Fibroblast of lung (primary cell): ENCODE measurements around the gene AP4S1. TPM values are rescaled to one million over a fixed set of nuclear protein-coding genes. Genes with fewer than 3 reads are reported as not detected.

Experiments
- DNase-seq, 2 donors: peaks; one replicate each; pipeline versions ENCODE4 v3.0.0 to v3.0.0-alpha.2; 2010; ENCODE audit warnings: low read depth in 2 of 2
- H2AFZ ChIP-seq: 2 replicates; pipeline ENCODE4 v1.5.1; 2012; ENCODE audit warnings: low read length, control low read depth, inconsistent platforms
- H3K27ac ChIP-seq: 2 replicates; pipeline ENCODE4 v1.5.1; 2011; ENCODE audit warnings: low read length, control low read depth; ENCODE audit not compliant: insufficient read depth
- H3K27me3 ChIP-seq: 2 replicates; pipeline ENCODE4 v1.5.1; 2011; ENCODE audit warnings: mild to moderate bottlenecking, low read length; ENCODE audit not compliant: control insufficient read depth, insufficient read depth
- H3K36me3 ChIP-seq: 2 replicates; pipeline ENCODE4 v1.5.1; 2011; ENCODE audit warnings: low read length; ENCODE audit not compliant: control insufficient read depth, insufficient read depth
- H3K4me1 ChIP-seq: 2 replicates; pipeline ENCODE4 v1.5.1; 2011; ENCODE audit warnings: low read length; ENCODE audit not compliant: control insufficient read depth, insufficient read depth; ENCODE audit errors: extremely low read depth
- H3K4me2 ChIP-seq: 2 replicates; pipeline ENCODE4 v1.5.1; 2011; ENCODE audit warnings: low read length, control low read depth; ENCODE audit not compliant: insufficient read depth; ENCODE audit errors: extremely low read depth
- H3K4me3 ChIP-seq, 4 experiments: fragments of 200-600 bp in 1 of 4; sonication (generic) in 1 of 4; replicated peaks in 1 of 4; 2 replicates each; pipeline ENCODE4 v1.5.1; 2011 to 2016; ENCODE audit warnings: low read length in 4 of 4, low read depth in 3 of 4, mild to moderate bottlenecking in 3 of 4, control low read depth in 2 of 4, inconsistent platforms in 1 of 4, mixed read lengths in 1 of 4; ENCODE audit not compliant: insufficient read depth in 1 of 4; ENCODE audit errors: control extremely low read depth in 1 of 4
- H3K79me2 ChIP-seq: 2 replicates; pipeline ENCODE4 v1.5.1; 2012; ENCODE audit warnings: mild to moderate bottlenecking, low read length, inconsistent platforms; ENCODE audit not compliant: control insufficient read depth, insufficient read depth
- H3K9ac ChIP-seq: 2 replicates; pipeline ENCODE4 v1.5.1; 2011; ENCODE audit warnings: mild to moderate bottlenecking, low read length, control low read depth; ENCODE audit not compliant: insufficient read depth
- H3K9me3 ChIP-seq: 2 replicates; pipeline ENCODE4 v1.5.1; 2012; ENCODE audit warnings: low read depth, low read length; ENCODE audit not compliant: control insufficient read depth, insufficient read depth
- H4K20me1 ChIP-seq: 2 replicates; pipeline ENCODE4 v1.5.1; 2011; ENCODE audit warnings: low read length; ENCODE audit not compliant: control insufficient read depth, insufficient read depth; ENCODE audit errors: extremely low read depth
- EZH2 ChIP-seq: IDR thresholded peaks from 2 replicates; pipeline ENCODE4 v1.5.1; 2012; ENCODE audit warnings: low read length, control low read depth, mild to moderate bottlenecking; ENCODE audit errors: missing control alignments
- polyA plus RNA-seq, 2 donors: library from polyadenylated mRNA; depleted of rRNA in 1 of 2; stranded (reverse) in 1 of 2; unstranded in 1 of 2; fragments of >200 nt; gene quantifications; 2 replicates each; pipeline ENCODE4 v1.2.1, GENCODE V29; 2011 to 2012; ENCODE audit warnings: missing spikeins in 1 of 2
- total RNA-seq: library from RNA; depleted of rRNA; stranded (reverse); fragments of >200 nt; gene quantifications from 2 replicates; pipeline ENCODE4 v1.2.1, GENCODE V29; 2014
- TF ChIP-seq, protein P1 (sequence below), 2 donors: IDR thresholded peaks in 1 of 2; conservative IDR thresholded peaks in 1 of 2; 1 replicate in 1 of 2; 2 replicates in 1 of 2; pipeline ENCODE4 v1.5.1; 2011 to 2012; ENCODE audit warnings: low read length in 2 of 2, control low read depth in 1 of 2, inconsistent platforms in 1 of 2, low read depth in 1 of 2, mild to moderate bottlenecking in 1 of 2

The AP4S1 gene
- total and polyA plus RNA-seq, 2 donors (not counting 1 experiment from before 2014, with no cell fraction given) = 5.6 to 7.1 TPM

DNA sequence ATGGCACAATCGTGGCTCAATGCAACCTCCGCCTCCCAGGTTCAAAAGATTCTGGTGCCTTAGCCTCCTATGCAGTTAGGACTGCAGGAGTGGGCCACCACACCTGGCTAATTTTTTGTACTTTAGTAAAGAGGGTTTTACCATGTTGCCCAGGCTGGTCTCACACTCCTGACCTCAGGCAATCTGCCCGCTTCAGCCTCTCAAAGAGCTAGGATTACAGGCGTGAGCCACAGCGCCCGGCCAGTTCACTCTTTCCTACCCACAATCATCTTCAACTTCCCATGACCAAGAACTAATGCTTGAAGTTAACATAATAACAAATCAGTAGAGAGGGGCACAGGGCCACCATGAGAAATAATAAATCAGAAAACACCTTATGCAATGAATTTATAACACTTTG, 99.8 kb downstream of the AP4S1 start:
- Histone ChIP-seq H3K4me1 (no peaks in the 10 kb centered on the region), H3K27me3 (no peaks in the 10 kb centered on the region), H3K4me3 (no peak overlapping the region), H3K36me3 (peaks cover 19% of the 10 kb centered on the region), H4K20me1 (no peaks in the 10 kb centered on the region), H2AFZ (no peak overlapping the region), H3K4me2 (no peak overlapping the region), H3K9ac (no peak overlapping the region), H3K79me2 (no peaks in the 10 kb centered on the region), H3K27ac (no peak overlapping the region), H3K9me3 (no peaks in the 10 kb centered on the region)
- no peak for DNase-seq
- TF ChIP-seq EZH2 = no peak
- TF ChIP-seq, protein P1, sequence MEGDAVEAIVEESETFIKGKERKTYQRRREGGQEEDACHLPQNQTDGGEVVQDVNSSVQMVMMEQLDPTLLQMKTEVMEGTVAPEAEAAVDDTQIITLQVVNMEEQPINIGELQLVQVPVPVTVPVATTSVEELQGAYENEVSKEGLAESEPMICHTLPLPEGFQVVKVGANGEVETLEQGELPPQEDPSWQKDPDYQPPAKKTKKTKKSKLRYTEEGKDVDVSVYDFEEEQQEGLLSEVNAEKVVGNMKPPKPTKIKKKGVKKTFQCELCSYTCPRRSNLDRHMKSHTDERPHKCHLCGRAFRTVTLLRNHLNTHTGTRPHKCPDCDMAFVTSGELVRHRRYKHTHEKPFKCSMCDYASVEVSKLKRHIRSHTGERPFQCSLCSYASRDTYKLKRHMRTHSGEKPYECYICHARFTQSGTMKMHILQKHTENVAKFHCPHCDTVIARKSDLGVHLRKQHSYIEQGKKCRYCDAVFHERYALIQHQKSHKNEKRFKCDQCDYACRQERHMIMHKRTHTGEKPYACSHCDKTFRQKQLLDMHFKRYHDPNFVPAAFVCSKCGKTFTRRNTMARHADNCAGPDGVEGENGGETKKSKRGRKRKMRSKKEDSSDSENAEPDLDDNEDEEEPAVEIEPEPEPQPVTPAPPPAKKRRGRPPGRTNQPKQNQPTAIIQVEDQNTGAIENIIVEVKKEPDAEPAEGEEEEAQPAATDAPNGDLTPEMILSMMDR (conservative IDR thresholded peaks at IDR 0.05 in 1 of 2, IDR thresholded peaks at IDR 0.05 in 1 of 2; ENCODE audit: low read depth in 1 of 2, low read length in 2 of 2) = no peak

DNA sequence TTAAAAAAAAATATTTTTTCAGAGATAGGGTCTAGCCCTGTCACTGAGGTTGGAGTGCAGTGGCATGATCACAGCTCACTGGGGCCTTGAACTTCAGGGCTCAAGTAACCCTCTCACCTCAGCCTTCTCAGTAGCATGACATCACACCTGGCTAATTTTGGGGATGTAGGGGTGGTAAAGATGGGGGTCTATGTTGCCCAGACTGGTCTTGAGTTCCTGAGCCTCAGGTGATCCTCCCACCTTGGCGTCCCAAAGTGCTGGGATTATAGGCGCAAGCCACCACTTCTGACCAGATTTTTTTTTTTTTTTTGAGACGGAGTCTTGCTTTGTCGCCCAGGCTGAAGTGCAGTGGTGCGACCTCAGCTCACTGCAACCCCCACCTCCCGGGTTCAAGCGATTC, 101.2 kb downstream of the AP4S1 start:
- no peak for DNase-seq
- Histone ChIP-seq H3K9ac (no peak overlapping the region), H3K27me3 (no peaks in the 10 kb centered on the region), H3K4me2 (no peak overlapping the region), H4K20me1 (no peaks in the 10 kb centered on the region), H3K4me1 (no peaks in the 10 kb centered on the region), H2AFZ (no peak overlapping the region), H3K79me2 (no peaks in the 10 kb centered on the region), H3K9me3 (no peaks in the 10 kb centered on the region), H3K4me3 (no peak overlapping the region), H3K27ac (no peak overlapping the region), H3K36me3 (peaks cover 15% of the 10 kb centered on the region)
- TF ChIP-seq, protein P1 (conservative IDR thresholded peaks at IDR 0.05 in 1 of 2, IDR thresholded peaks at IDR 0.05 in 1 of 2; ENCODE audit: low read depth in 1 of 2, low read length in 2 of 2) = no peak
- no peak for TF ChIP-seq EZH2

DNA sequence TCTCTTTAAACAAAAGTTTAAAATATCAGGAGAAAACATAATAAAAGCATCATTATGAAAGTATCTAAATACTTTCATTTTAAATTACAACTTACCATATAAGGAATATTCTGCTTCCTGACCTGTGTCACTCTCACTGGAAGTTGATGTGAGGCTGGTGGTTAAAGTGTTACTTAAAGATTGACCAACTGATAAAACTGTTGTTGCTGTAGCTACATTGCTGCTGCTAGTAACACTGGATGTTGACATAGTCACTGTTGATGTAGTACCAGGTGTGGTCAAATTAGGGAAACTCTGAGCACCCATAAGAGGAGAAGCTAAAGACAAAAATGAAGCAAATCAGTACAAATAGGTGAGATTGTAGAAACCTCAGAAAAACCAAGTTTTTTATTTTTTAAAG, 102.2 kb downstream of the AP4S1 start:
- Histone ChIP-seq H3K27ac (no peak overlapping the region), H2AFZ (no peak overlapping the region), H3K9me3 (no peaks in the 10 kb centered on the region), H4K20me1 (no peaks in the 10 kb centered on the region), H3K27me3 (no peaks in the 10 kb centered on the region), H3K4me1 (no peaks in the 10 kb centered on the region), H3K4me2 (no peak overlapping the region), H3K79me2 (no peaks in the 10 kb centered on the region), H3K4me3 (no peak overlapping the region), H3K36me3 (peaks cover 8% of the 10 kb centered on the region), H3K9ac (no peak overlapping the region)
- no peak for TF ChIP-seq EZH2
- TF ChIP-seq, protein P1 (conservative IDR thresholded peaks at IDR 0.05 in 1 of 2, IDR thresholded peaks at IDR 0.05 in 1 of 2; ENCODE audit: low read depth in 1 of 2, low read length in 2 of 2) = no peak
- DNase-seq = no peak
